Epithelial cell of esophagus (primary cell): ENCODE measurements around the gene PHGDH.

Source experiments
- DNase-seq: peaks from one replicate; pipeline ENCODE4 v3.0.0; 2010; ENCODE audit warnings: low read depth
- H3K4me3 ChIP-seq: 2 replicates; pipeline ENCODE4 v1.5.1; 2011; ENCODE audit warnings: mild to moderate bottlenecking, low read length, control low read depth
- TF ChIP-seq, protein P1 (sequence below): IDR thresholded peaks from 2 replicates; pipeline ENCODE4 v1.5.1; 2011; ENCODE audit warnings: low read depth, mild to moderate bottlenecking, low read length, control low read depth, inconsistent platforms; ENCODE audit not compliant: insufficient read depth; ENCODE audit errors: missing control alignments

The PHGDH gene

DNA sequence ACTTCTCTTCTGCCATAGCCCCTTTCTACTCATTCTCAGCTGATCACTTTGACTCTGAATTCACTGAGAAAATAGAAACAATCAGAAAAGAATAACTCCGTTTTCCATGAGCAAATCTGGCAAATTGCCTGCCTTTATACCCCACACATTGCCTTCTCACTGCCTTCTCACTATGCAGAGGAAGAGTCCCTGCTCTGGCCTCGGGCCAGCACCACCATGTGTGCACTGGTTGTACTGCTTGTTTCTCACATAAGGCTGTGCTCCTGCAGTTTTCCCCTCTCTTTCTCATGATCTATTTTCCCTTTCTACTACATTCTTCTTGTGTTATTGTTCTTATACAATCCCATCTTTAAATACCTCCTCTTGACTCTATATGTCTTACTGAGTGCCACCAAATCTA is 59.3 kb downstream of the PHGDH start:
- no peak overlapping the region for H3K4me3 ChIP-seq
- no peak for DNase-seq
- TF ChIP-seq, protein P1, sequence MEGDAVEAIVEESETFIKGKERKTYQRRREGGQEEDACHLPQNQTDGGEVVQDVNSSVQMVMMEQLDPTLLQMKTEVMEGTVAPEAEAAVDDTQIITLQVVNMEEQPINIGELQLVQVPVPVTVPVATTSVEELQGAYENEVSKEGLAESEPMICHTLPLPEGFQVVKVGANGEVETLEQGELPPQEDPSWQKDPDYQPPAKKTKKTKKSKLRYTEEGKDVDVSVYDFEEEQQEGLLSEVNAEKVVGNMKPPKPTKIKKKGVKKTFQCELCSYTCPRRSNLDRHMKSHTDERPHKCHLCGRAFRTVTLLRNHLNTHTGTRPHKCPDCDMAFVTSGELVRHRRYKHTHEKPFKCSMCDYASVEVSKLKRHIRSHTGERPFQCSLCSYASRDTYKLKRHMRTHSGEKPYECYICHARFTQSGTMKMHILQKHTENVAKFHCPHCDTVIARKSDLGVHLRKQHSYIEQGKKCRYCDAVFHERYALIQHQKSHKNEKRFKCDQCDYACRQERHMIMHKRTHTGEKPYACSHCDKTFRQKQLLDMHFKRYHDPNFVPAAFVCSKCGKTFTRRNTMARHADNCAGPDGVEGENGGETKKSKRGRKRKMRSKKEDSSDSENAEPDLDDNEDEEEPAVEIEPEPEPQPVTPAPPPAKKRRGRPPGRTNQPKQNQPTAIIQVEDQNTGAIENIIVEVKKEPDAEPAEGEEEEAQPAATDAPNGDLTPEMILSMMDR: no peak

GRCh38 chr1:119771770-119772169 is 60.0 kb downstream of the PHGDH start:
- H3K4me3 ChIP-seq: no peak overlapping the region
- no peak for DNase-seq
- TF ChIP-seq, protein P1: no peak

DNA sequence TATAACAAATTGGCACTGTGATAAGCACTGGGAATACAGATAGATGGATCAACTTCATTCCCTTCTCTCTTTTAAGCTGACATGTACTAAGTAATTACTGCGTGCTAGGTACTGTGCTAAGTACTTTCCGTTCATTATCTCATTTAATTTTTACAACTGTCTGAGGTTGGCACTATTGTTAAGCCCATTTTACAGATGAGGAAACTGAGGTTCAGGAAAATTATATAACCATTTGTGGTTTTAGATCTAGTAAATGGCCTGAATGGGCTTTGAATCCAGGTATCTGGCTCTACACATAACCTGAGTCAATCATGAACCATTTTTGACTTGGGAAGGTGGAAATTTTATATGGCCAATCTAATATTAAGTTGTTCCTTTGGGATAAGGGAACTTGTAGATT is 60.6 kb downstream of the PHGDH start:
- DNase-seq: no peak
- TF ChIP-seq, protein P1: no peak
- no peak overlapping the region for H3K4me3 ChIP-seq

DNA sequence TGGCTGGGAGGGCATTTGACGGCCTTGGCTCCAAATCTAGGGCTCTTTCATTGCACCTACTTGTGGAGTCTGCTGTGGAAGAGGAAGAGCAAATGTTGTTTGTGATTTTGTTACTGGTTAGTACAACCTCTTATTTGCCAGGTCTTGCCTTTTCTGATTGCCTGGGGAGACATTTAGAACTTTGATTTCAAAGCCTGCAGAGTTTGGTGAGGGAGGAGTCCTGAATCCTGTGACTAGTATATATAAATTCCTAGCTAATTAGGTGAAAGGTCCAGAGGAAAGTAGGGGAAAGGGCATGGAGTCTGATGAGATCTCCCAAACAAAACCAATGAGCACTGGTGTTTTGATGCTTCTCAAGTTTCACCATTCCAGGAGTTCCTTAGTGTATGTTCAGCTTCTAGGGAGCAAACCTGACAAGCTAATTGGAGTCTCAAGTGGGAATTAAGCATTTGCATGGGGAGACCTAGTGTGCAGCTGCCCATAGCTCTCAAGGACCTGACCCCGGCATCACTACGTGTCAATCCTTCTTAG is 62.0 kb downstream of the PHGDH start:
- H3K4me3 ChIP-seq: no peak overlapping the region
- TF ChIP-seq, protein P1: no peak
- peak; percentile 56 for DNase-seq

GRCh38 chr1:119774746-119775490 is 63.2 kb downstream of the PHGDH start:
- no peak for DNase-seq
- H3K4me3 ChIP-seq: no peak overlapping the region
- TF ChIP-seq, protein P1: no peak

GRCh38 chr1:119778359-119778758 is 66.6 kb downstream of the PHGDH start:
- no peak overlapping the region for H3K4me3 ChIP-seq
- TF ChIP-seq, protein P1: no peak
- DNase-seq: no peak

DNA sequence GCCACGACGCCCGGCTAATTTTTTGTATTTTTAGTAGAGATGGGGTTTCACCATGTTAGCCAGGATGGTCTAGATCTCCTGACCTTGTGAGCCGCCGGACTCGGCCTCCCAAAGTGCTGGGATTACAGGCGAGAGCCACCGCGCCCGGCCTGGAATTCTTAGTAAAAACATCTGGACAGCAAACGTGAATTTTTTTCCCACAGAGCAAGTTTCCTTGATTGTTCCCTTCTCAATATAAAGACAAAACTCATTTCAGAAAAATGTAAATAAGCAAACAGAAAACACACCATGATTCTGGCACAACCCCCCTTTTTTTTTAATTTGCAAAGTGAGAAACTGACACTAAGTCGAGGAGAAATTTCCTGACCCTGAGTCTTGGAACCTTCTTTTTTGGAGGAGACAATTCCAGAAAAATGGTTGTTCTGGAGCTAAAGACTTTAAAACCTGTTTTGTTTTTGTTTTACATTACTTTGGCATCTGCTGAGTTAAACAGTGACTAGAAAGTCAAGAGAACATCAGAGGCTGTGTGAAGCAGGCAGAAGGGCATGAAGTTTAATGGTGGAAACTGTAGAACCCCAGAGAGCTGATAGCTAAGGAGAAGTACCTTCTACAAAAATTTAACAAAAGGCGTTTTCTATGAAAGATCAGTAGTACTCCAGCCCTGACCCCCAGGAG is 67.3 kb downstream of the PHGDH start:
- no peak overlapping the region for H3K4me3 ChIP-seq
- no peak for DNase-seq
- TF ChIP-seq, protein P1: no peak
